ENCODE results near the gene NFATC2.

DNA sequence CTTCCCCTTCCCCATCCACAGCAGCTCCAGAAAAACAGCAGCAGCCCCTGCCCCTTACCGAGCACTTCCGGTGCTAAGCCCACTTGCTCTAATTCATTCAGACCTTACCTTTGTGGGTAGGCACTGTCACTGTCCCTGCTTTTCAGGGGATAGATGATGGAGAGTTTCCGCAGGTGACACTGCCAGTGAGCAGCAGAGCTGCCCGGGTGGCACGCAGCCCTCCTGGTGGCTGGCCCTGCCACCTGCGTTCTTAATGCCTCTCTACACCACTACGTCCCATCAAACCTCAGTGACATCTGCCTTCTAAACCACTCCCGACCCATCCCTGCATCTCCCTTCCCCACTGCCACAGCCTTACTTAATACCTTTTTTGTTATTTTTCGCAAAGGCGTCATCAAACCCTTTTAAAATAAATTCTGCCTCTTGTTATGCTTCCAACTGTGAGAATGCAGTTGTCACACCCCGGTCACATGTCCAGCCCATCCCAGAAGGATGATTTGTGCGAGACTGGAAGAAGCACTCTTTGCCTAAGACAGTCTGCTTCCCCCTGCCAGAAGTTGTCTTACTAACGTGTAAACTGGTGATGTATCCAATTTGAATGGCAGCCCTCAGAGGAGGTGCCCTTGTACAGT lies 89.7 kb downstream of the NFATC2 start:
- TF ChIP-seq, protein P1, sequence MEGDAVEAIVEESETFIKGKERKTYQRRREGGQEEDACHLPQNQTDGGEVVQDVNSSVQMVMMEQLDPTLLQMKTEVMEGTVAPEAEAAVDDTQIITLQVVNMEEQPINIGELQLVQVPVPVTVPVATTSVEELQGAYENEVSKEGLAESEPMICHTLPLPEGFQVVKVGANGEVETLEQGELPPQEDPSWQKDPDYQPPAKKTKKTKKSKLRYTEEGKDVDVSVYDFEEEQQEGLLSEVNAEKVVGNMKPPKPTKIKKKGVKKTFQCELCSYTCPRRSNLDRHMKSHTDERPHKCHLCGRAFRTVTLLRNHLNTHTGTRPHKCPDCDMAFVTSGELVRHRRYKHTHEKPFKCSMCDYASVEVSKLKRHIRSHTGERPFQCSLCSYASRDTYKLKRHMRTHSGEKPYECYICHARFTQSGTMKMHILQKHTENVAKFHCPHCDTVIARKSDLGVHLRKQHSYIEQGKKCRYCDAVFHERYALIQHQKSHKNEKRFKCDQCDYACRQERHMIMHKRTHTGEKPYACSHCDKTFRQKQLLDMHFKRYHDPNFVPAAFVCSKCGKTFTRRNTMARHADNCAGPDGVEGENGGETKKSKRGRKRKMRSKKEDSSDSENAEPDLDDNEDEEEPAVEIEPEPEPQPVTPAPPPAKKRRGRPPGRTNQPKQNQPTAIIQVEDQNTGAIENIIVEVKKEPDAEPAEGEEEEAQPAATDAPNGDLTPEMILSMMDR (IDR thresholded peaks at IDR 0.05; ENCODE audit: poor library complexity, severe bottlenecking): no peak
- TF ChIP-seq EP300 (conservative IDR thresholded peaks at IDR 0.05; ENCODE audit: poor library complexity, severe bottlenecking) (no peak), POLR2AphosphoS5 (IDR thresholded peaks at IDR 0.05) (no peak), TAF1 (IDR thresholded peaks at IDR 0.05; ENCODE audit: low read depth) (no peak), MXI1 (conservative IDR thresholded peaks at IDR 0.05; ENCODE audit: poor library complexity, severe bottlenecking) (no peak), RAD21 (conservative IDR thresholded peaks at IDR 0.05) (no peak), SMC3 (conservative IDR thresholded peaks at IDR 0.05; ENCODE audit: poor library complexity) (no peak)
- TF ChIP-seq, protein P2, sequence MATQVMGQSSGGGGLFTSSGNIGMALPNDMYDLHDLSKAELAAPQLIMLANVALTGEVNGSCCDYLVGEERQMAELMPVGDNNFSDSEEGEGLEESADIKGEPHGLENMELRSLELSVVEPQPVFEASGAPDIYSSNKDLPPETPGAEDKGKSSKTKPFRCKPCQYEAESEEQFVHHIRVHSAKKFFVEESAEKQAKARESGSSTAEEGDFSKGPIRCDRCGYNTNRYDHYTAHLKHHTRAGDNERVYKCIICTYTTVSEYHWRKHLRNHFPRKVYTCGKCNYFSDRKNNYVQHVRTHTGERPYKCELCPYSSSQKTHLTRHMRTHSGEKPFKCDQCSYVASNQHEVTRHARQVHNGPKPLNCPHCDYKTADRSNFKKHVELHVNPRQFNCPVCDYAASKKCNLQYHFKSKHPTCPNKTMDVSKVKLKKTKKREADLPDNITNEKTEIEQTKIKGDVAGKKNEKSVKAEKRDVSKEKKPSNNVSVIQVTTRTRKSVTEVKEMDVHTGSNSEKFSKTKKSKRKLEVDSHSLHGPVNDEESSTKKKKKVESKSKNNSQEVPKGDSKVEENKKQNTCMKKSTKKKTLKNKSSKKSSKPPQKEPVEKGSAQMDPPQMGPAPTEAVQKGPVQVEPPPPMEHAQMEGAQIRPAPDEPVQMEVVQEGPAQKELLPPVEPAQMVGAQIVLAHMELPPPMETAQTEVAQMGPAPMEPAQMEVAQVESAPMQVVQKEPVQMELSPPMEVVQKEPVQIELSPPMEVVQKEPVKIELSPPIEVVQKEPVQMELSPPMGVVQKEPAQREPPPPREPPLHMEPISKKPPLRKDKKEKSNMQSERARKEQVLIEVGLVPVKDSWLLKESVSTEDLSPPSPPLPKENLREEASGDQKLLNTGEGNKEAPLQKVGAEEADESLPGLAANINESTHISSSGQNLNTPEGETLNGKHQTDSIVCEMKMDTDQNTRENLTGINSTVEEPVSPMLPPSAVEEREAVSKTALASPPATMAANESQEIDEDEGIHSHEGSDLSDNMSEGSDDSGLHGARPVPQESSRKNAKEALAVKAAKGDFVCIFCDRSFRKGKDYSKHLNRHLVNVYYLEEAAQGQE (IDR thresholded peaks at IDR 0.05; ENCODE audit: borderline replicate concordance): no peak
